CD14-positive monocyte (primary cell): ENCODE results near the gene GRID2IP. TPM values are rescaled to one million over a fixed set of nuclear protein-coding genes. Genes with fewer than 3 reads are reported as not detected.

Experiments
- DNase-seq, 3 donors: peaks; one replicate each; pipeline ENCODE4 v3.0.0-alpha.2; 2011 to 2022
- H2AFZ ChIP-seq: 2 replicates; pipeline ENCODE4 v1.6.0; 2012; ENCODE audit warnings: mild to moderate bottlenecking, low read depth, low read length, inconsistent platforms; ENCODE audit not compliant: insufficient read depth, poor library complexity, severe bottlenecking
- H3K27ac ChIP-seq, 2 donors: 1 replicate in 1 of 2; 2 replicates in 1 of 2; pipeline ENCODE4 v1.5.1; 2012 to 2013; ENCODE audit warnings: low read length in 2 of 2, control low read depth in 1 of 2, inconsistent platforms in 1 of 2, low read depth in 1 of 2, mild to moderate bottlenecking in 1 of 2
- H3K27me3 ChIP-seq, 2 donors: one replicate each; pipeline versions ENCODE4 v1.6.0 to v1.6.1; 2011 to 2013; ENCODE audit warnings: low read length in 2 of 2; ENCODE audit not compliant: control insufficient read depth in 2 of 2, insufficient read depth in 2 of 2
- H3K36me3 ChIP-seq, 2 donors: replicated peaks in 1 of 2; 1 replicate in 1 of 2; 2 replicates in 1 of 2; pipeline versions ENCODE4 v1.5.1 to v1.6.1; 2012 to 2013; ENCODE audit warnings: low read length in 2 of 2, control low read depth in 1 of 2, inconsistent platforms in 1 of 2, mild to moderate bottlenecking in 1 of 2; ENCODE audit not compliant: insufficient read depth in 2 of 2, control insufficient read depth in 1 of 2
- H3K4me1 ChIP-seq, 2 donors: 1 replicate in 1 of 2; 2 replicates in 1 of 2; pipeline versions ENCODE4 v1.5.1 to v1.6.1; 2012 to 2013; ENCODE audit warnings: low read length in 2 of 2, control low read depth in 1 of 2, inconsistent platforms in 1 of 2, mild to moderate bottlenecking in 1 of 2, moderate library complexity in 1 of 2; ENCODE audit not compliant: insufficient read depth in 2 of 2, control insufficient read depth in 1 of 2
- H3K4me2 ChIP-seq: replicated peaks from 2 replicates; pipeline ENCODE3; 2012; ENCODE audit warnings: low read length, moderate library complexity, mild to moderate bottlenecking; ENCODE audit not compliant: poor library complexity, severe bottlenecking; ENCODE audit errors: extremely low read depth
- H3K4me3 ChIP-seq, 3 experiments: fragments of 200-600 bp in 1 of 3; sonication (generic) in 1 of 3; replicated peaks in 1 of 3; 1 replicate in 2 of 3; 2 replicates in 1 of 3; pipeline ENCODE4 v1.5.1; 2011 to 2013; ENCODE audit warnings: low read length in 3 of 3, mild to moderate bottlenecking in 3 of 3, control low read depth in 2 of 3, low read depth in 2 of 3, inconsistent platforms in 1 of 3, moderate library complexity in 1 of 3
- H3K79me2 ChIP-seq: 2 replicates; pipeline ENCODE4 v1.6.0; 2012; ENCODE audit warnings: mild to moderate bottlenecking, control low read depth, inconsistent platforms, low read length, moderate library complexity; ENCODE audit not compliant: insufficient read depth
- H3K9ac ChIP-seq: 2 replicates; pipeline ENCODE4 v1.6.0; 2017; ENCODE audit warnings: low read length, mild to moderate bottlenecking; ENCODE audit not compliant: insufficient read depth, poor library complexity, severe bottlenecking
- H3K9me3 ChIP-seq, 2 donors: replicated peaks in 1 of 2; 1 replicate in 1 of 2; 2 replicates in 1 of 2; pipeline versions ENCODE4 v1.5.1 to v1.6.1; 2012 to 2013; ENCODE audit warnings: low read length in 2 of 2, control low read depth in 1 of 2; ENCODE audit not compliant: control insufficient read depth in 1 of 2, insufficient read depth in 1 of 2
- H4K20me1 ChIP-seq: 2 replicates; pipeline ENCODE4 v1.6.0; 2012; ENCODE audit warnings: mild to moderate bottlenecking, low read length, control low read depth, moderate library complexity; ENCODE audit not compliant: insufficient read depth
- H3K27ac Mint-ChIP-seq, 7 donors: one replicate each; pipeline ENCODE4 v1.8.0; 2020; ENCODE audit warnings: mild to moderate bottlenecking in 7 of 7, mixed read lengths in 7 of 7, moderate library complexity in 6 of 7, inconsistent platforms in 2 of 7
- H3K27me3 Mint-ChIP-seq, 3 donors: one replicate each; pipeline ENCODE4 v1.8.0; 2021 to 2022; ENCODE audit warnings: low read depth in 3 of 3, mild to moderate bottlenecking in 3 of 3, mixed read lengths in 3 of 3, moderate library complexity in 3 of 3, inconsistent platforms in 1 of 3
- H3K36me3 Mint-ChIP-seq, 2 donors: one replicate each; pipeline ENCODE4 v1.8.0; 2020; ENCODE audit warnings: mixed read lengths in 2 of 2, inconsistent platforms in 1 of 2, mild to moderate bottlenecking in 1 of 2
- H3K4me1 Mint-ChIP-seq: one replicate; pipeline ENCODE4 v1.8.0; 2020; ENCODE audit warnings: mild to moderate bottlenecking, mixed read lengths
- H3K4me3 Mint-ChIP-seq, 2 donors: one replicate each; pipeline ENCODE4 v1.8.0; 2020; ENCODE audit warnings: mild to moderate bottlenecking in 2 of 2, mixed read lengths in 2 of 2, moderate library complexity in 1 of 2
- H3K9me3 Mint-ChIP-seq, 7 donors: one replicate each; pipeline ENCODE4 v1.8.0; 2020 to 2022; ENCODE audit warnings: mixed read lengths in 7 of 7, mild to moderate bottlenecking in 6 of 7, moderate library complexity in 6 of 7, inconsistent platforms in 2 of 7
- CTCF ChIP-seq: fragments of 200-600 bp; IDR thresholded peaks from one replicate; pipeline ENCODE4 v1.8.0; 2022; ENCODE audit warnings: antibody characterized with exemption, mild to moderate bottlenecking
- WGBS: methylation state at CpG from one replicate; pipeline ENCODE4 v1.1.5; 2013; ENCODE audit warnings: missing lambda C conversion rate; ENCODE audit not compliant: insufficient coverage; 5-methylcytosine and 5-hydroxymethylcytosine counted together
- intact Hi-C, 2 donors: fragments of 100-400 bp; cut with micrococcal nuclease; formaldehyde crosslinking; loops; one replicate each; pipeline versions ENCODE4 v1.15.0 to v1.15.1; 2023
- polyA plus RNA-seq, 3 donors: library from polyadenylated mRNA; depleted of rRNA in 1 of 3; unstranded in 2 of 3; stranded (reverse) in 1 of 3; fragments of 300-500 nt in 2 of 3; fragments of >200 nt in 1 of 3; fragmentation: Illumina TruSeq in 2 of 3; gene quantifications; 1 replicate in 2 of 3; 2 replicates in 1 of 3; pipeline ENCODE4 v1.2.3, GENCODE V29; 2012 to 2021

The GRID2IP gene
- polyA plus RNA-seq, 3 donors: not detected

GRCh38 chr7:6576024-6576866 lies 25.0 kb upstream of the GRID2IP start:
- Histone ChIP-seq H4K20me1 (no peaks in the 10 kb centered on the region), H3K9ac (no peak overlapping the region), H3K36me3 (peaks cover 8 to 11% of the 10 kb centered on the region in 2 donors), H3K4me2 (peak overlapping the region; percentile 87), H3K4me3 (peak overlapping the region; percentile 56 to 86 (median 85)), H3K4me1 (peaks cover 12 to 14% of the 10 kb centered on the region in 2 donors), H3K79me2 (peaks cover 2% of the 10 kb centered on the region), H3K27me3 (no peaks in the 10 kb centered on the region), H2AFZ (peak overlapping the region; percentile 25), H3K9me3 (no peaks in the 10 kb centered on the region), H3K27ac (no peak overlapping the region)
- Mint-ChIP-seq H3K36me3 (peaks cover 10 to 23% of the 10 kb centered on the region in 2 donors), H3K4me3 (no peak overlapping the region), H3K27ac (peak overlapping the region in 5 of 7 donors; percentile 28 to 88 (median 50)), H3K4me1 (peaks cover 18% of the 10 kb centered on the region), H3K9me3 (peaks cover 0 to 4% (median 0%) of the 10 kb centered on the region in 7 donors), H3K27me3 (peaks cover 4 to 15% (median 4%) of the 10 kb centered on the region in 3 donors)
- intact Hi-C loops: no loop called here
- TF ChIP-seq CTCF: no peak
- DNase-seq: no peak
- WGBS: 76% methylated on average over 9 of the region's 14 CpGs

GRCh38 chr7:6575281-6576023 lies 24.2 kb upstream of the GRID2IP start:
- H3K27ac Mint-ChIP-seq: peak overlapping the region in 1 of 7 donors; percentile 45
- Histone ChIP-seq H3K27ac (no peak overlapping the region), H3K9ac (no peak overlapping the region), H3K4me2 (no peak overlapping the region), H3K27me3 (no peaks in the 10 kb centered on the region), H3K36me3 (peaks cover under 1 to 3% of the 10 kb centered on the region in 2 donors), H3K4me1 (peaks cover 12 to 14% of the 10 kb centered on the region in 2 donors), H3K4me3 (no peak overlapping the region), H3K79me2 (peaks cover 2% of the 10 kb centered on the region), H4K20me1 (no peaks in the 10 kb centered on the region), H2AFZ (no peak overlapping the region), H3K9me3 (no peaks in the 10 kb centered on the region)
- peaks cover 18% of the 10 kb centered on the region for H3K4me1 Mint-ChIP-seq
- peaks cover 0 to 4% (median 0%) of the 10 kb centered on the region in 7 donors for H3K9me3 Mint-ChIP-seq
- peaks cover 2 to 15% of the 10 kb centered on the region in 2 donors for H3K36me3 Mint-ChIP-seq
- no peak for DNase-seq
- no peak for TF ChIP-seq CTCF
- no peak overlapping the region for H3K4me3 Mint-ChIP-seq
- intact Hi-C loops: no loop called here
- 93% methylated on average over 6 of the region's 9 CpGs for WGBS
- peaks cover 4 to 15% (median 4%) of the 10 kb centered on the region in 3 donors for H3K27me3 Mint-ChIP-seq
